Cardiac muscle cell (in vitro differentiated cells and primary cell): Measurements from ENCODE around the gene NF1. TPM values are rescaled to one million over a fixed set of nuclear protein-coding genes. Genes with fewer than 3 reads are reported as not detected.
A peak's percentile ranks its signal among the peaks of the same experiment; 100 is the strongest.

Experiments used
- DNase-seq, 2 donors: peaks; one replicate each; pipeline versions ENCODE4 v3.0.0 to v3.0.0-alpha.2; 2010 to 2017; ENCODE audit warnings: low read depth in 1 of 2, low spot score in 1 of 2
- H3K27ac ChIP-seq: fragments of 200-600 bp; sonication (generic); 2 replicates; pipeline ENCODE4 v1.5.1; 2016
- H3K27me3 ChIP-seq: fragments of 200-600 bp; sonication (generic); 2 replicates; pipeline ENCODE4 v1.6.0; 2016; ENCODE audit warnings: control low read depth
- H3K36me3 ChIP-seq: fragments of 200-600 bp; sonication (generic); 2 replicates; pipeline ENCODE4 v1.5.1; 2016; ENCODE audit warnings: control low read depth
- H3K4me1 ChIP-seq: fragments of 200-600 bp; sonication (generic); 2 replicates; pipeline ENCODE4 v1.8.1; 2017; ENCODE audit warnings: low read depth, mild to moderate bottlenecking, mixed run types
- H3K4me3 ChIP-seq: fragments of 200-600 bp; sonication (generic); 2 replicates; pipeline ENCODE4 v1.5.1; 2016; ENCODE audit warnings: mild to moderate bottlenecking
- H3K9me3 ChIP-seq: fragments of 200-600 bp; sonication (generic); 2 replicates; pipeline ENCODE4 v1.5.1; 2017; ENCODE audit warnings: low read depth, mild to moderate bottlenecking, control low read depth
- CTCF ChIP-seq: IDR thresholded peaks from 2 replicates; pipeline ENCODE4 v1.5.1; 2012; ENCODE audit warnings: low read depth, mild to moderate bottlenecking, low read length
- polyA plus RNA-seq: library from polyadenylated mRNA; unstranded; fragments of >200 nt; fragmentation: Nextera tagmentation; extraction: Ambion mirVana; gene quantifications from 2 replicates; pipeline ENCODE4 v1.2.1, GENCODE V29; 2016
- total RNA-seq: library from RNA; depleted of rRNA; stranded (reverse); fragments of >200 nt; gene quantifications from 2 replicates; pipeline ENCODE4 v1.2.3, GENCODE V29; 2016

NF1 gene
- total and polyA plus RNA-seq, 2 experiments from 2014 or later = 17.7 to 32.9 TPM

DNA sequence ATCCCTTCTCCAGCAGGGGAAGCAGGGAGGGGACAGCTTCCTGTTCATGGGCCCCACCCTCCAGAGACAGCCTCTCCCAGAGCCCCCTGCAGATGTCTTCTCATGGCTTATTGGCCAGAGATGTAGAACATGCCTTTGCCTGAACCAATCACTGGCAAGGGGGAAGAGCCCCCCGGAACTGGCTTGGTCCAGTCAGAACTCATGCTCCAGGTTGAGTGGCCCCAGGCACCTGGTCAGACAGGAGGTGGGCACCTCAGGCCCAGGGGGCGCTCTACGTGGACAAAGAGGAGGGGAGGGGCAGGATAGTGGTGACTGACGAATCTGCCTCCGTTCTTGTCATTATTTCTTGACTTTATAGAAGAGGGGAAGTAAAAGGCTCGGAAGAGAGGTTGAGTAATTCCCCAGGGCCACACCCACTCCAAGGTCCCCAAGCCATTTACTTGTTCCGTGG is 320.3 kb downstream of the NF1 start:
- H3K27ac ChIP-seq = no peak overlapping the region

GRCh38 chr17:31415640-31416502 is 321.1 kb downstream of the NF1 start:
- H3K9me3 ChIP-seq = no peaks in the 10 kb centered on the region
- no peak overlapping the region for H3K4me3 ChIP-seq
- no peaks in the 10 kb centered on the region for H3K36me3 ChIP-seq
- peaks cover 12% of the 10 kb centered on the region for H3K4me1 ChIP-seq
- TF ChIP-seq CTCF = no peak
- DNase-seq = no peak
- H3K27ac ChIP-seq = peak overlapping the region; percentile 5
- no peaks in the 10 kb centered on the region for H3K27me3 ChIP-seq

More for the DNA sequence above, 320.3 kb downstream of the NF1 start:
- H3K4me3 ChIP-seq = no peak overlapping the region
- no peaks in the 10 kb centered on the region for H3K9me3 ChIP-seq
- H3K4me1 ChIP-seq = peaks cover 12% of the 10 kb centered on the region
- no peaks in the 10 kb centered on the region for H3K27me3 ChIP-seq
- no peak for TF ChIP-seq CTCF
- H3K36me3 ChIP-seq = no peaks in the 10 kb centered on the region
- no peak for DNase-seq

DNA sequence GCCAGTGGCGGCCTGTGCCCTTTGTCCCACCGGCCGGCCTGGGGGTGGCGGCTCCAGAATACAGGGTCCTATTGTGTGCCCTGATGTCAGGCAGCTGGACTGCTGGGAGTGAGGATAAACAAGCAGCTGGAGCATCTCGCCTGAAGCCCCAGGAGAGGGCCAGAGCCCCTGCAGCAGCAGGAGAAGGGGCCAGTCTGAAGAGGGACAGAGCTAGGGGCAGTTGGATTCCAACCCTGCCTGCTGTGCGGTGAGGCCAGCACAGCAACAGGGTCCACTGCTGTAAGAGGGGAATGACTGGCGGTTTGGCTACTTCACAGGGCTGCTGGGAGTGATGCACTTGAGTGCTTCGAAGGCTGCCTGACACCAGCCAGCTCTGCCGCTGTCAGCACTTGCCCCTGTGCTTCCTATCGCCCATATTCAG is 321.7 kb downstream of the NF1 start:
- Histone ChIP-seq H3K36me3 (no peaks in the 10 kb centered on the region), H3K27me3 (no peaks in the 10 kb centered on the region), H3K9me3 (no peaks in the 10 kb centered on the region), H3K4me1 (peaks cover 12% of the 10 kb centered on the region), H3K27ac (peak overlapping the region; percentile 5), H3K4me3 (no peak overlapping the region)
- peak; percentile 69 to 90 for DNase-seq
- no peak for TF ChIP-seq CTCF

- H3K36me3 ChIP-seq = no peaks in the 10 kb centered on the region
- DNase-seq = no peak
- no peaks in the 10 kb centered on the region for H3K27me3 ChIP-seq
- H3K4me3 ChIP-seq = no peak overlapping the region
- peaks cover 12% of the 10 kb centered on the region for H3K4me1 ChIP-seq
- H3K9me3 ChIP-seq = no peaks in the 10 kb centered on the region
- TF ChIP-seq CTCF = no peak
- no peak overlapping the region for H3K27ac ChIP-seq
Observed at GRCh38 chr17:31417051-31417792, 322.4 kb downstream of the NF1 start.

DNA sequence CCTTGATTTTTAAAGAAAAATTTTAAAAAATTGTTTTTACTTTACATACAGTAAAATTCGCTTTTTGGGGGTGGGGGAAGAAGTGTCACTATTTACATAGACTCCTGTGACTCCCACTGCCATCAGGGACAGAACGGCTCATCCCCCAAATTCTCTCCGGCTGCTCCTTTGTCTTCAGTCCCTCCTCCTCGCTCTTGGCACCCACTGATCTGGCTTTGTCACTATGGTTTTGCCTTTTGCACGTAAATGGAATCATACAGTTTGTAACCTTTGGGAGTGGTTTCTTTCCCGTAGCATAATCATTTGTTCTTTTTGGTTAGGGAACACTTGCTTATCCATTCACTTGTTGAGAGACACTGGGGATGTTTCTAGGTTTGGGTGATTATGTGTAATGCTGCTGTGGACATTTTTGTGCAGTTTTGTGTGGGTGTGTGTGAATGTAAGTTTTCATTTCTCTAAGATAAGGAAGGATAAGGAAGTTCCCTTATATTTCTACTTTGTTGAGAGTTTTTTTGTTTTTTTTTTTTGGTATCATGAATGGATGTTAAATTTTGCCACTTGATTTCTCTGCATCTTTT is 324.1 kb downstream of the NF1 start:
- Histone ChIP-seq H3K27me3 (no peaks in the 10 kb centered on the region), H3K4me1 (peaks cover 5% of the 10 kb centered on the region), H3K36me3 (no peaks in the 10 kb centered on the region), H3K9me3 (no peaks in the 10 kb centered on the region), H3K27ac (no peak overlapping the region), H3K4me3 (no peak overlapping the region)
- DNase-seq = no peak
- TF ChIP-seq CTCF = no peak
